Measurements from ENCODE around the gene MAP2K1.
A peak's percentile ranks its signal among the peaks of the same experiment; 100 is the strongest.
"Not testable (repeated sequence)": the region's sequence is repeated elsewhere in the genome, so short reads cannot be mapped to it uniquely, and the experiment has no call there.

MAP2K1 gene

GRCh38 chr15:66454143-66454542 lies 67.4 kb downstream of the MAP2K1 start:
- DNase-seq (ENCODE audit: low read depth, low spot score) = no peak
- no peaks in the 10 kb centered on the region for H3K4me1 ChIP-seq (ENCODE audit: control insufficient read depth, insufficient read depth, low read length)
- no peak overlapping the region for H3K27ac ChIP-seq (ENCODE audit: low read length)
- no peaks in the 10 kb centered on the region for H3K9me3 ChIP-seq (ENCODE audit: control insufficient read depth, insufficient read depth, low read length)
- H3K36me3 ChIP-seq (ENCODE audit: control insufficient read depth, insufficient read depth, low read length) = no peaks in the 10 kb centered on the region
- no peaks in the 10 kb centered on the region for H3K27me3 ChIP-seq (ENCODE audit: control insufficient read depth, insufficient read depth, low read length)
- no peak overlapping the region for H3K4me3 ChIP-seq (ENCODE audit: low read length)
- no CpG with 5 or more reads among the region's 2 CpGs for WGBS (ENCODE audit: insufficient coverage, insufficient read length)

DNA sequence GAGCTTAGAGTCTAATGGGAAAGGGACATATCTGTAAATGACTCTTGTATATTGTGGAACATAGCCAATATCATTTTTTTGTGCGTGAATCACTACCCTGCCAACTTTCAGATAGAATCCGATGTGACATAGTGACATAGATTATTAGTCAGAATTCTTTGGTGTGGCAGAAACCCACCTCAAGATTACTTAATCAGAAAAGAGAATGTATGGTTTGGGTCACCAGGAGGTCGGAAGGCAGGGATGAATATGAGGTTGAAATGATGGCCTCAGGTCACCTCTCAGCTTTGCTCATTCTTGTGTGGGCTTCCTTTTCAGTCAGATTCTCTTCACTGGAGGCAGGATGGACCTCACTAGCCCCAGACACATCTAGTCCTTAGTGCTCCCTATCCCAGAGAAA lies 69.5 kb downstream of the MAP2K1 start:
- 0 out of 2 replicates have a peak, but pooled peaks cover 3% of the 10 kb centered on the region for H3K4me1 ChIP-seq (ENCODE audit: control insufficient read depth, insufficient read depth, low read length)
- no peak overlapping the region for H3K4me3 ChIP-seq (ENCODE audit: low read length)
- WGBS (ENCODE audit: insufficient coverage, insufficient read length) = no CpG with 5 or more reads among the region's 3 CpGs
- 0 out of 2 replicates have a peak, but pooled peaks cover 2% of the 10 kb centered on the region for H3K36me3 ChIP-seq (ENCODE audit: control insufficient read depth, insufficient read depth, low read length)
- no peak overlapping the region for H3K27ac ChIP-seq (ENCODE audit: low read length)
- no peaks in the 10 kb centered on the region for H3K27me3 ChIP-seq (ENCODE audit: control insufficient read depth, insufficient read depth, low read length)
- no peak for DNase-seq (ENCODE audit: low read depth, low spot score)
- H3K9me3 ChIP-seq (ENCODE audit: control insufficient read depth, insufficient read depth, low read length) = no peaks in the 10 kb centered on the region

- Histone ChIP-seq H3K27ac (ENCODE audit: low read length) (no peak overlapping the region), H3K4me3 (ENCODE audit: low read length) (no peak overlapping the region)
- DNase-seq (ENCODE audit: low read depth, low spot score) = no peak
Observed at GRCh38 chr15:66459818-66460615, 73.3 kb downstream of the MAP2K1 start.

DNA sequence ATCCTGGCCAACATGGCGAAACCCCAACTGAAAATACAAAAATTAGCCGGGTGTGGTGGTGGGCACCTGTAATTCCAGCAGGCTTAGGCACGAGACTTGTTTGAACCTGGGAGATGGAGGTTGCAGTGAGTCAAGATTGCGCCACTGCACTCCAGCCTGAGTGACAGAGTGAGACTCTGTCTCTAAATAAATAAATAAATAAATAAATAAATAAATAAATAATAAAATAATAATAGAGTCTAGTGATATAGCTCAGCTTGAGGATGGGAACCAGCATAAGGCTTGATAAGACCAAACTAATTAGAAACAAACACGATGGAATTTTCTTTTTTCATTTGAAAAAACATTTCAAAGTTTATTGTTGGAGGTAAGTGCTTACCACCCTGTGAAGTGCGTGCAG lies 74.6 kb downstream of the MAP2K1 start:
- WGBS (ENCODE audit: insufficient coverage, insufficient read length) = no CpG with 5 or more reads among the region's 6 CpGs
- not testable (repeated sequence) for H3K9me3 ChIP-seq (ENCODE audit: control insufficient read depth, insufficient read depth, low read length); DNase-seq (ENCODE audit: low read depth, low spot score); H3K4me1 ChIP-seq (ENCODE audit: control insufficient read depth, insufficient read depth, low read length); H3K36me3 ChIP-seq (ENCODE audit: control insufficient read depth, insufficient read depth, low read length); H3K4me3 ChIP-seq (ENCODE audit: low read length); H3K27me3 ChIP-seq (ENCODE audit: control insufficient read depth, insufficient read depth, low read length); H3K27ac ChIP-seq (ENCODE audit: low read length)

More at GRCh38 chr15:66459818-66460615, 73.3 kb downstream of the MAP2K1 start:
- Histone ChIP-seq H3K36me3 (ENCODE audit: control insufficient read depth, insufficient read depth, low read length) (0 out of 2 replicates have a peak, but pooled peaks cover 2% of the 10 kb centered on the region), H3K9me3 (ENCODE audit: control insufficient read depth, insufficient read depth, low read length) (no peaks in the 10 kb centered on the region), H3K4me1 (ENCODE audit: control insufficient read depth, insufficient read depth, low read length) (peaks cover 8% of the 10 kb centered on the region), H3K27me3 (ENCODE audit: control insufficient read depth, insufficient read depth, low read length) (no peaks in the 10 kb centered on the region)
- no CpG with 5 or more reads among the region's 3 CpGs for WGBS (ENCODE audit: insufficient coverage, insufficient read length)

- Histone ChIP-seq H3K27ac (ENCODE audit: low read length) (no peak overlapping the region), H3K27me3 (ENCODE audit: control insufficient read depth, insufficient read depth, low read length) (no peaks in the 10 kb centered on the region), H3K4me3 (ENCODE audit: low read length) (no peak overlapping the region), H3K9me3 (ENCODE audit: control insufficient read depth, insufficient read depth, low read length) (no peaks in the 10 kb centered on the region), H3K36me3 (ENCODE audit: control insufficient read depth, insufficient read depth, low read length) (0 out of 2 replicates have a peak, but pooled peaks cover 2% of the 10 kb centered on the region), H3K4me1 (ENCODE audit: control insufficient read depth, insufficient read depth, low read length) (peaks cover 8% of the 10 kb centered on the region)
- WGBS (ENCODE audit: insufficient coverage, insufficient read length) = no CpG with 5 or more reads among the region's 2 CpGs
- no peak for DNase-seq (ENCODE audit: low read depth, low spot score)
Observed at GRCh38 chr15:66461917-66462316, 75.2 kb downstream of the MAP2K1 start.

- no peak for DNase-seq (ENCODE audit: low read depth, low spot score)
- Histone ChIP-seq H3K9me3 (ENCODE audit: control insufficient read depth, insufficient read depth, low read length) (no peaks in the 10 kb centered on the region), H3K27me3 (ENCODE audit: control insufficient read depth, insufficient read depth, low read length) (no peaks in the 10 kb centered on the region), H3K36me3 (ENCODE audit: control insufficient read depth, insufficient read depth, low read length) (0 out of 2 replicates have a peak, but pooled peaks cover 2% of the 10 kb centered on the region), H3K27ac (ENCODE audit: low read length) (no peak overlapping the region), H3K4me3 (ENCODE audit: low read length) (no peak overlapping the region), H3K4me1 (ENCODE audit: control insufficient read depth, insufficient read depth, low read length) (peaks cover 8% of the 10 kb centered on the region)
- no CpG with 5 or more reads among the region's 4 CpGs for WGBS (ENCODE audit: insufficient coverage, insufficient read length)
Observed at GRCh38 chr15:66462627-66463026, 75.9 kb downstream of the MAP2K1 start.

DNA sequence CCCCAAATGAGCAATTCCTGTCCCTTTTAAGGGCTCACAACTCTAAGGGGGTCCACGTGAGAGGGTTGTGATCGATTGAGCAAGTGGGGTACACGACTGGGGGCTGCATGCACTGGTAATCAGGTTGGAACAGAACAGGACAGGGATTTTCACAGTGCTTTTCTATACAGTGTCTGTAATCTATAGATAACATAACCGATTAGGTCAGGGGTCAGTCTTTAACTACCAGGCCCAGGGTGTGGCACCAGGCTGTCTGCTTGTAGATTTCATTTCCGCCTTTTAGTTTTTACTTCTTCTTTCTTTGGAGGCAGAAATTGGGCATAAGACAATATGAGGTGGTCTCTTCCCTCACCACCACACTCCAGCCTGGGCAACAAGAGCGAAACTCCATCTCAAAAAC lies 78.6 kb downstream of the MAP2K1 start:
- not testable (repeated sequence) for H3K9me3 ChIP-seq (ENCODE audit: control insufficient read depth, insufficient read depth, low read length); H3K4me1 ChIP-seq (ENCODE audit: control insufficient read depth, insufficient read depth, low read length); H3K36me3 ChIP-seq (ENCODE audit: control insufficient read depth, insufficient read depth, low read length); H3K4me3 ChIP-seq (ENCODE audit: low read length); DNase-seq (ENCODE audit: low read depth, low spot score); H3K27ac ChIP-seq (ENCODE audit: low read length); H3K27me3 ChIP-seq (ENCODE audit: control insufficient read depth, insufficient read depth, low read length)
- WGBS (ENCODE audit: insufficient coverage, insufficient read length) = no CpG with 5 or more reads among the region's 6 CpGs

- H3K4me1 ChIP-seq (ENCODE audit: control insufficient read depth, insufficient read depth, low read length) = peaks cover 13% of the 10 kb centered on the region
- H3K9me3 ChIP-seq (ENCODE audit: control insufficient read depth, insufficient read depth, low read length); H3K36me3 ChIP-seq (ENCODE audit: control insufficient read depth, insufficient read depth, low read length); DNase-seq (ENCODE audit: low read depth, low spot score); H3K27ac ChIP-seq (ENCODE audit: low read length); H3K4me3 ChIP-seq (ENCODE audit: low read length); H3K27me3 ChIP-seq (ENCODE audit: control insufficient read depth, insufficient read depth, low read length): not testable (repeated sequence)
- WGBS (ENCODE audit: insufficient coverage, insufficient read length) = no CpG with 5 or more reads among the region's 11 CpGs
Observed at GRCh38 chr15:66467162-66468040, 80.7 kb downstream of the MAP2K1 start.

DNA sequence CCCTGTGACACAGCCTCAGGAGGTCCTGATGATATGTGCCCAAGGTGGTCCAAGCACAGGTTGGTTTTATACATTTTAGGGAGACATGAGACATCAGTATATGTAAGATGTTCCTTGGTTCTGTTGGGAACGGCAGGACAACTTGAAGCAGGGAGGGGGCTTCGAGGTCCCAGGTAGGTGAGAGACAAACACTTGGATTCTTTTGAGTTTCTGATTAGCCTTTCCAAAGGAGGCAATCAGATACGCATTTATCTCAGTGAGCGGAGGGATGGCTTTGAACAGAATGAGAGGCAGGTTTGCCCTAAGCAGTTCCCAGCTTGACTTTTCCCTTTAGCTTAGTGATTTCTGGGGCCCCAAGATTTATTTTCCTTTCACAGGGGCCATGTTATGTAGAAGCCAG lies 84.1 kb downstream of the MAP2K1 start:
- not testable (repeated sequence) for H3K9me3 ChIP-seq (ENCODE audit: control insufficient read depth, insufficient read depth, low read length); DNase-seq (ENCODE audit: low read depth, low spot score); H3K4me3 ChIP-seq (ENCODE audit: low read length); H3K4me1 ChIP-seq (ENCODE audit: control insufficient read depth, insufficient read depth, low read length); H3K27me3 ChIP-seq (ENCODE audit: control insufficient read depth, insufficient read depth, low read length); H3K36me3 ChIP-seq (ENCODE audit: control insufficient read depth, insufficient read depth, low read length); H3K27ac ChIP-seq (ENCODE audit: low read length)
- WGBS (ENCODE audit: insufficient coverage, insufficient read length) = no CpG with 5 or more reads among the region's 4 CpGs

DNA sequence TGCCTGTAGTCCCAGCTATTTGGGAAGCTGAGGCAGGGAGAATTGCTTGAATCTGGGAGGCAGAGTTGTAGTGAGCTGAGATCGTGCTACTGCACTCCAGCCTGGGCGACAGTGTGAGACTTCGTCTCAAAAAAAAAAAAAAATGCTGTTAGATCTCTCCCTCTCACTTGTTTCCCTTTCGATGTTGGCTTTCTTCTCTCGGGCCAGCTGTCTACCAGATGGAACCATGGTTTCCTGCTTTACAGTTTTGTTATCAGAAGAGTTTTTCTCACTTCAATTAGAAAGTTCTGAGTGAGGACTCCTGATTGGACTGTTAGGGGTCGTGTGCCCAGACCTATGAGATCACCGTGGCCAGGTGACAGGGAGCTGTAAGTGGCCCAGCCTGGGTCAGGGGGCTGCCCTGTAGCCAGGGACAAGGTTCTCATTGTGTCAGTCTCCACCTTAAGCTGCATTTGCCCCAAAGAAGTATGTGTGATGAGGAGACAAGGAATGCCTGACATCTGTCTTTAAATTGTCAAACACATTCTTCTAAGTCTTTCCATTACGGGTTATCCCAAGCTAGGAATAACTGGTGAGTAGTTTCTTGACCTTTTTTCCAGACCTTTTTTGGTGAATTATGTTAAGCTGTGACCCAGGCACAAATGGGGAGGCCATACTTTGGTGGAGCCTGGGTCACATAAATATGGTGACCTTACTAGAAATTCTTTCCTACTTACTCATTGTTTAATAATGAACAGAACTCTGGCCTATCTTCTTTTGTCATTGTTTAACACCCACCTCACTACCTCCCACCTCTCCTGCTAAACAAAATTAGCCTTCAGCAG lies 85.7 kb downstream of the MAP2K1 start:
- Histone ChIP-seq H3K4me3 (ENCODE audit: low read length) (no peak overlapping the region), H3K9me3 (ENCODE audit: control insufficient read depth, insufficient read depth, low read length) (no peaks in the 10 kb centered on the region), H3K4me1 (ENCODE audit: control insufficient read depth, insufficient read depth, low read length) (peaks cover 14% of the 10 kb centered on the region), H3K36me3 (ENCODE audit: control insufficient read depth, insufficient read depth, low read length) (no peaks in the 10 kb centered on the region), H3K27ac (ENCODE audit: low read length) (peak overlapping the region; percentile 78), H3K27me3 (ENCODE audit: control insufficient read depth, insufficient read depth, low read length) (no peaks in the 10 kb centered on the region)
- no peak for DNase-seq (ENCODE audit: low read depth, low spot score)
- WGBS (ENCODE audit: insufficient coverage, insufficient read length) = no CpG with 5 or more reads among the region's 8 CpGs

Data from iPS DF 6.9 (cell line).